Activated T-helper 9 cell treated with anti-CD3 and anti-CD28 coated beads, Interleukin-2, amount 50 U/mL, for 16 hours (primary cell): Measurements from ENCODE around the gene C12orf75.
"Not testable (repeated sequence)": the region's sequence is repeated elsewhere in the genome, so short reads cannot be mapped to it uniquely, and the experiment has no call there.

Source experiments
- DNase-seq: peaks from one replicate; pipeline ENCODE4 v3.0.0-alpha.2; 2020; ENCODE audit warnings: low read depth

Gene C12orf75

DNA sequence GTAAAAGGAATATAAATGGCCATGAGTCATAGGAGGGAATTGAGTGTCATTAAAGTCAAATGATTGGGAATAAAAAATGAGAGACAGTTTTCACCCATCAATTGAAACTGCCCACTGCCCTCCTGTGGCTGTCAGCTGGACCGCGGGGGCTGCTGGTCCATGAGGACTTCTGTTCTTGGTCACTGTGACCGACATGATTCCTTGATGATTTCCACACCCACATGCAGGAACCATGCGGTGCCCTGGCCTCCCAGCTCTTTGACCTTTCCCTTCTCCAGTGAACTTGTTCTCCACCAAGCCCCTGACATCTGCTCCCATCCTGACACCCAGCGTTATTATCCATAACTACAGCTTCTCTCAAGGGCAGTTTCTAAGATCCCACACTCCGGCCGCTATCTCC is 48.4 kb downstream of the C12orf75 start:
- DNase-seq = no peak

DNA sequence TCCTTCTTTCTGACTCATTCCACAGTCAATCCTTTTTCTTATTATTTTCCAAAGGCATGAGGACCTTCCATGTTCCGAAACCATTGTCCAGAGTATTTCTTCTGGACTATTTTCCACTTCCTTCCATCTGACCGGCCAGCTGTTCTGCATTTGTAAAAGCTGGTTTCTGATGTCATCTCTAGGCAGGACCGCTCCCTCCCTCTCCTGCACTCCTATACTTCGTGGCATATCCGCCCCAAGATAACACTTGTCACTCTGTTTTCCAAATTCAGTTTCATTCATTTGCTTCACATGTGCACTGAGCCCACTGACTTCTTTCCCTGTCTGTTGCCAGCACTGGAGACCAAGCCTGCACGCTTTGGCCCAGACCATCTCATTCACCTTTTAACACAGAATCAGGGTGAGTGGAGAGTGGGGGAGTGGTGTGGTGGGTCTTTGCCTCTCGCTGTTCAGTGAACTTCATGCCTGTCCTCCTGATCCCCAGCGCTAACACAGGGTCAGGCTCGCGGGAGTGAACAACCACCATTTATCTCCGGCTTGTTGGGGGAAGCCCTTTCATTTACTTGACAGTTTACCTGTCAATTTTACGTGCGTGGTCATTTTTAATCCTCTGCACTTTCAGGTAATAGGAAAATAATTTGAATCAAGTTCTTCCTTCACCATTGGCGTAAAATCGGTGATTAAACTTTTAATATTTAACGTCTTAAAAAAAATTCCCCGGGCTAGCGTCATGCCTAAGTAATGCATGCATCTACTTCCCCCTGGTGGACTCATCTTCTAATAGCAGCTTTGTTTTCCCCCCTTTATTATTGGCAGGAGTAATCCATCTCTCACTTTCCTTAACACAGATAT is 52.5 kb downstream of the C12orf75 start:
- no peak for DNase-seq

DNA sequence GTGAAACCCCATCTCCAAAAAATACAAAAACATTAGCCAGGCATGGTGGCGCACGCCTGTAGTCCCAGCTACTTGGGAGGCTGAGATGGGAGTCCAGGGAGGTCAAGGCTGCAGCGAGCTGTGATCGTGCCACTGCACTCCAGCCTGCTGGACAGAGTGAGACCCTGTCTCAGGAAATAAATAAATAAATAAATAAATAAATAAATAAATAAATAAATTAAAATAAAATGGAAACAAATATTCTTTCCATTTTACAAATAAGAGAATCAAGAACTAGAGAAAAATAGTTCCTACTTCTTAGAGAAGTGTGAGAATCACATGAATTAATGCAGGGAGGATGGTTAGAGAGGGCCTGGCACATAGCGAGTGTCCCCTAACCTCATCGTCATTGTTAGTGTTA is 53.7 kb downstream of the C12orf75 start:
- DNase-seq = no peak

DNA sequence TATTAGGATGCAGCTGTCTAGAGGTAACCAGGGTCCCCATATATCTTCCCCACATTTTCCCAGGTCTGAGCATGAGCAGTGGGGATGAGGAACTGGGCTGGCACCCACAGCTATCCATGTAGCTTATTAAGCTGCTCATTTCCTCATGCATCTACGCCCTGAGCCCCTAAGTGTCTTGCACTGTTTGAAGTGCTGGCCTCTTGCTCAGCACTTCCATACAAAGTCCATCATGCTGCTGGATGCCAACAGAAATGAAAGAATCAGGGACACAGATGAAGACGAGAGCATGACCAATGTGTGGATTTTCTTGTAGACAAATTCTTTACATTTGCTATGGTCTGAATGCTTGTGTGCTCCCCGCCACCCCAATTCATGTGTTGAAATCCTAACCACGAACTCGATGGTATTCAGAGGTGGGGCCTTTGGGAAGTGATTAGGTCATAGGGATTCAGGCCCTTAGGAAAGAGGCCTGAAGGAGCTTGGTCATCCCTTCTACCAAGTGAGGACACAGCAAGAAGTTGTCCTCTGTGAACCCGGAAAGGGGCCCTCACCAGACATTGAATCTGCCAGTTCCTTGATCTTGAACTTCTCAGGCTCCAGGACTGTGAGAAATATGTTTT is 54.5 kb downstream of the C12orf75 start:
- DNase-seq = no peak

DNA sequence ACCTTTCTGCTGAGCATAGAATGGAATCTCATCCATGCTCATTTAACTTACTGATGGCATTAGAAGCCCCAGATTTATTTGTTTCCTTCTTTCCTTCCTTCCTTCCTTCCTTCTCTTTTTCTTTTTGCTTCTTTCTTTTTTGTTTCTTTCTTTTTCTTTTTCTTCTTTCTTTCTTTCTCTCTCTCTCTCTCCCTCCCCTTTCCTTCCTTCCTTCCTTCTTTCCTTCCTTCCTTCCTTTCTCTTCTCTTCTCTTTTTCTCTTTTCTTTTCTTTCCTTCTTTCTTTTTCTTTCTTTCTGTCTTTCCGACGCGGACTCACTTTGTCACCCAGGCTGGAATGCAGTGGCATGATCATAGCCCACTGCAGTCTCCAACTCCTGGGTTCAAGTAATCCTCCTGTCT is 55.9 kb downstream of the C12orf75 start:
- no peak for DNase-seq

DNA sequence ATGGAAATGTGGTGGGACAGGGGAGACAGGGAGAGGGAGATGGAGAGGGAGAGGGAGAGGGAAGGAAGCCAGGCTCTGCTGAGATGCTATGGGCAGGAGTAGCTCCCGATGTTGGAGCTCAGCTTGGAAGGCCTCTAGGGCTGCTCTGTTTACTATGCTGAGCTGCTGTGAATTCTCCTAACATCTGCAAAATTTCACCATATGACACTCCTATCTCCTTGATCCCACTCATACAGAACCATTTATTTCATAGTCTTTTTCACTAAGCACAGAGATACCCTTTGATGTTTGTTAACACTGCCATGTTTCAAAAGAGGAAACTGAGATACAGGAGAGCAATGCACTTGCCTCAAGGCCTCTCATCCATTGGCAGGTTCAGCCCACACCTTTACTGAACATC is 60.7 kb downstream of the C12orf75 start:
- DNase-seq = no peak

DNA sequence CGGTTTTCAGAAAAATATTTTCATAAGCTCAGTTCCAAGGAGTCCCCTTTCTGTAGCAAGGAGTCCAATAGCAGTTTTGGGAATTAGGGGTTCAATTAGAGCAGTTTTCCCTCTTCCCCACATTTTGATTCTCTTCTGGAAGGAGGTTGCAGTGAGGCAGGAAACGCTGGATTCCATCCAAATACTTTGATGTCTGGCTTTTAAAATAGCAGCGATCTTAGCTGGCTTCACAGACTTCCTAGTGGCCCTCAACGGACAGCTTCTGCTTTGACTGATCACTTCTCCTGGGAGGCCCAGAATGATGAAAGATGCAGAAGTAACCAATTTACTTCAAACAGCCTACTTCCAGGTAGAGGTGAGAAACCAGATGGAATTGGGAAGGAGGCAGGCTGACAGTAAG is 63.1 kb downstream of the C12orf75 start:
- no peak for DNase-seq

DNA sequence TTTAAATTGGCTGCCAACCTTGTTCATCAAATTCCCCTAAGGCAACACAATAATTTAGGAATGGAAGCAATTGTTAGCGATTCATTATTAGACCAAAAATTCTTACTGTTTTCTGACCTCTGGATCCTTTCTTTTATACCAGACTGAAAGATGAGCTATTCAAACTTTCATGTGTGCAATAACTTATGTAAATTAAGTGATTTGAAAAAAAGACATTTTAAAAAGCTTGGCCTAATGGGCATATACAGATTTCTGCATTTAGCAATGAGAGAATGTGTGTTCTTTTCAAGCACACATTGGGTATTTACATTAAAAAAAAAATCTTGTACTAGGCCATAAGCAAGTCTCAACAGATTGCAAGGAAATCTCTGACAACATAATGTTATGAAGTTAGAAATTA is 65.5 kb downstream of the C12orf75 start:
- no peak for DNase-seq

DNA sequence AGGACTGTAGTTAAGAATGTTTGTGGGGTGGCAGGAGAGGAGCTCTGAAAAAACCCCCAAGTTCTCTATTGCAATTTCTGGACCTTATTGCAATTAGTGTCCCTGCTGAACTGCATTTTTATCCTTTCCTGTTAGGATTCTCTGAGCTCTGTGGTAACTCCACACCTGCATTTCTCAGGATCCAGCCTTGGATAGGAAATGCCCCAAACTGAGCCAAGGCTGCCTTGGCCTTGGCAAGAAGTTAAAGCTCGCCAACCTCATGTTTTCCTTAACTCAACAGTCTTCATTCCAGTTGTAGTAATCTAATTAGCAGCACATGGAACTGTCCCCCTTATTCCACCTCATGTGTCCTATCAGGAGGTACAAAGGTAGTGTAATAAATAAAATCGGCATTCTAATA is 66.5 kb downstream of the C12orf75 start:
- DNase-seq = no peak

DNA sequence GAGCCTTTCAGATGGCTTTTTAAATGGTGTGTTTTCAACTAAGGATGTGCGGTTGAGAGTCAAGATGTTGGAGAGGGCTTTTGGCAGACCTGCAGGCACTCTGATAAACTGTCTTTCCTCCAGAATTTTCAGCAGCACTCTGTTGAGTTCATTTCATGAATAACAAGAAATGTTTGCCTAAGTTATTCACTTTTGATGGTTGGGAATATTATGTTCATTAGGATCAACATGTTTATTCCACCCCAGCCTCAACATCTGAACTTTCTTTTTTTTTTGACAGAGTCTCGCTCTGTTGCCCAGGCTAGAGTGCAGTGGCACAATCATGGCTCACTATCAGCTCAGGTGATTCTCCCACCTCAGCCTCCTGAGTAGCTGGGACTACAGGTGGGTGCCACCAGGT is 68.4 kb downstream of the C12orf75 start:
- DNase-seq = no peak

DNA sequence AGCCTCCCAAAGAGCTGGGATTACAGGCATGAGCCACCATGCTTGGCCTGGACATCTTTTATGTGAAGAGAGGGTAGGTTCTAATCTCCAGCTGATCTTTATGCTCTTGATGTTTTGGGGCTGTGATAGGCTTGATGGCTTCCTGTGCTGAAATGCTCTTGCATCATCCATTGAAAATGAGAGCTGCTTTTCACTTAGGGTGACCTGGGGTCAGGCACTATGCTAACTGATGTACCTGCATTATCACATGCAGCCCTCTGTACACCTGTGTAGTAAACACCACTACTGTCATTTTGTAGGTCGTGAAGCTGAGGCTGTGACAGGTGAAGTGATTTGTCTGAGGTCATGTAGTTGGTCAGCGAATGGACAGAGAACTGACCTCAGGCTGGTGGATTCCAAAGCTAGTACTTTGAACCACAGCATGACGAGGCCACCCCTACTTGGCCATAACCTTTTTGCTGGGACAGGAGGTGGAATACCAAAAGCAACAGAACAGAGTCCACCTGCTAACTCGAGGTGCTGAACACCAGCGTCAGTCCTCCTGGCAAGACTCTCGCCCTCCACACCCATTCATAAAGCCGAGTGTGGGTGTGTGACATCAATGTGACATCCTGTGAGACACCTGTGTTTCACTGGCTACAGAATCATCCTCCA is 69.1 kb downstream of the C12orf75 start:
- no peak for DNase-seq

DNA sequence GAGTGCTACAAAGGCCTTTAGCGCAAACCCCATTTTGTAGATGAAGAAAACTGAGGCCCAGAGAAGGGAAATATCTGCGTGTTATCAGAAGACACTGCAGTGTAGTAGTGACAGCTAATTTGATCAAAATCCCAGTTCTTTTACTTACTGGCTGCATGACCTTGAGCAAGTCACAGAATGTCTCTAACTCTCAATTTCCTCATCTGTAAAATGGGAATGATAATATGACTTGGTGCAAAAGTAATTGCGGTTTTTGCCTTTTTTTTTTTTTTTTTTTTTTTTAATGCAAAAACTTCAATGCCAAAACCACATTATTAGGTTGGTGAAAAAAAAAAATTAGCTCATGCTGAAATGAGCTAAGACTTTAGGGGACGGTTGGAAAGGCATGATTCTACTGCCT is 69.7 kb downstream of the C12orf75 start:
- no peak for DNase-seq

DNA sequence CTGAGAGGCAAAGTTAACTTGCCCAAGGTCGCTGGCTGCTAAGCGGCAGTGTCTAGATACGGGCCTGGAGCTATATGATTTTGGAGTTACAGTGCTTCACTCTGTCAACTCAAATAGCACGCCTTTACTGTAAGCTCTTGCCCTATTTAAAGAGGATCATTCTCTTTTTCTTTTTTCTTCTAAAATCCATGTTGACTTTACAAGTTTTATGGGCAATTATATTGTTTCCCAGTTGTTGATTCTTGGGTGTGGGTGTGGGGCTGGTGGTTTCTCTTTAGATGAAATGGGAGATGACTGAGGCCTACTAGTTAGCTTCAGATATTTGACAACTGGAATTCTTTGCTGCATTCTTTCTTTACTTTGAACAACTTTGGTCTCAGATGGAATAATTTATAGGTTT is 70.7 kb downstream of the C12orf75 start:
- no peak for DNase-seq

DNA sequence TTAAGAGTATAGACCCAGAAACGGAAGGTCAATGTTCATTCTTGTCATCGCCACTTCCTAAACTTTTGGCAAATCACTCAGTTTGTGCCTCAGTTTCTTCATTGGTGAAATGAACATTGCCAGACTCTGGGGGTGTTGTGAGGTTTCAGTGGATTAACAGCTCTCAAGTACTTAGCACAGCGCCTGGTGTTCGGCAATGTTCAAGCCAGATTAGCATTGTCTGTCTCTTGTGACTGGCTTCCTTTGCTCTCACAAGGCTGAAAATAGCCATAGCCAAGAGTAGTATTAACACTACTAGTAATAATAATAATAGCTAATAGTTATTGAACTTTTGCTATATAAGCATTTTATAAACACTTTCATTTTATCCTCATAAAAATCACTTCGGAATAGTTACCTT is 71.9 kb downstream of the C12orf75 start:
- no peak for DNase-seq

DNA sequence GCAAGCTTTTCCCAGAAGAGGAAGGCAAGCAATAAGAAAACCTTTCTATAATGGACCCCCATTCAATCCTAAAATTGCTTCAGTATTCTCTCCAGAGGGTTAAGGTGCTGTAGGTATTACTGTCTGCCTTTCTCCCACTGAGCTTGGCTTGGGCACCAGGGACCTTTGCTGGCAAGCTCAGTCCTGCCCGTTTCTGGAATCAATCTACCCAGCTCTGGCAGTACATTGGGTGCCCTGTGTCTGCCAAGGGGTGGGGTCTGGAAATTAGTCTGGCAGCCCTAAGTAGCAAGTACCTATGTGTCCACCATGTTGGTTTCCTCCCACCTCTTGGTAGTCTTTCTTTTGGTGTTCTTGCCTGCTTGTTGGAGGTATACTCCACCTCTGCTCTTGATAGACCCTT is 72.6 kb downstream of the C12orf75 start:
- DNase-seq = no peak

DNA sequence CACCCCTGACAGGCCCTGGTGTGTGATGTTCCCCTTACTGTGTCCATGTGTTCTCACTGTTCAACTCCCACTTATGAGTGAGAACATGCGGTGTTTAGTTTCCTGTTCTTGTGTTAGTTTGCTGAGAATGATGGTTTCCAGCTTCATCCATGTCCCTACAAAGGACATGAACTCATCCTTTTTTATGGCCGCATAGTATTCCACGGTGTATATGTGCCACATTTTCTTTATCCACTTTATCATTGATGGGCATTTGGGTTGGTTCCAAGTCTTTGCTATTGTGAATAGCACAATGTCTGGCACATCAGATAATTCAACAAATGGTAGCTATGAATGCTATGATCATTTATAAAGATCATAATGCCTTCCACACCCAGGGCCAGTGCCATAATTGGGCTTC is 73.6 kb downstream of the C12orf75 start:
- DNase-seq = not testable (repeated sequence)

DNA sequence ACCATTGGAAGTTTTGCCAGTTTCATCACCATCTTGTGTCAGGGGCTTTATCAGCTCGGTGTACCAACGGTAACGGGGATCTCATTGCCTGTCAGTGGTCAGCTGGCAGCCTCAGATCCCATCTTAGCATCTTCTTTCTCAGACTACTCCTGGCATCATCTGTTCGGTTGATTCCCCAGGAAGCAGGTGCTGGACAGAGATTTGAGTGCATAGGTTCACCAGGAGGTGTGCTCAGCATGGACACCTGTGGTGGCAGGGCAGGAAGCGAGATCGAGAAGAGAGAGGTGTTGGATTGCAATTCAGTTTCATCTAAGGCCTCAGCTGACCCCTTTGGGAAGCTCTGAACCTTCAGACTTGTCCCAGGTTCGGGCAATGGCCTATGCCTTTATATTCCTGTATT is 76.0 kb downstream of the C12orf75 start:
- DNase-seq = no peak

DNA sequence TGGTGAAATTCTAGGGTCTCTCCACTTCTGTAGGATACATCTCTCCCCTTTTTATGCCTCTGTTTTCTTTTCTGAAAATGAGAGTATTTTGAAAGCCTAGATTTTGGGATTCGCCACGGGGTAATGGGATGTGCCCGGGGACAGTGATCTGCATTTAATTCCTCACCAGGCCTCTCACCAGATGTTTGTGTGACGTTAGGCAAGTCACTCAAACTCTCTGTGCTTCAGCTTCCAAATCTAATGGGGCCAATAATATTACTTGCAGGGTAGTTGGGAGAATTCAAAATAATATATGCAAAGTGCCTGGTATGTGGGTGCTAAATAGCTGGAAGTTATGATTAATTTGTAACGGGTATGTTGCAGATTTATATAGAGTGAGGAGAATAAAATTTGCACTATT is 78.8 kb downstream of the C12orf75 start:
- DNase-seq = no peak

DNA sequence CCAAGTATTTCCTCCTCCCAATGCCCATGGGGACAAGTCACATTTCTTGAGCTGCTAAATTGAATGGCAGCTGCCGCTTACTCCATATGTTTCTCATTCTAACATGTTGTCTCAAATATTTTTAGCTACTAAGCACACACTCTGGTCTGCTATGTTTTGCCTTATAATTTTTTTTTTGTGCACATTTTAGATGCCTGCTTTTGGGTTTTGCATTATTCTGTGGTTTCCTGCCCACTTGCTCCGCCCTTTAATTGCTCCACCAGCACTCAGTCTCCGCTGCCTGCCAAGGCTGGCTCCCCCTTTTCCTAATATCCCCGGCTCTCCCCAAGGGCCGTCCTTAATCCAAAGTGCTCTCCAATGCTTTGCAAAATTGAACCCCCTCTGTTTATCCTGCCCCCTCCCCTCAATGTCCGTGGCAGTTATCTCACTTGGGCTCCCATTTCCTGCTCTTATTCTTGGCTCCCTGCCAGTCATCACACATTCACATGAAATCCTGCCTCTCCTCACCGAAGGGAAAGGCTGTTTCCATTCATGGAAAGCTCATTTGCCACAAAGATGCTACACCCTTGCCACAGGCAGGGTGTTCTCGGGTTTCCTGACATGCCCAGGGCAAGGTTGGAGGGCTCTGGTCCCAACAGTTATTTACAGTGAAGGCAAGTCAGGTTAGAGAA is 79.4 kb downstream of the C12orf75 start:
- DNase-seq = no peak

DNA sequence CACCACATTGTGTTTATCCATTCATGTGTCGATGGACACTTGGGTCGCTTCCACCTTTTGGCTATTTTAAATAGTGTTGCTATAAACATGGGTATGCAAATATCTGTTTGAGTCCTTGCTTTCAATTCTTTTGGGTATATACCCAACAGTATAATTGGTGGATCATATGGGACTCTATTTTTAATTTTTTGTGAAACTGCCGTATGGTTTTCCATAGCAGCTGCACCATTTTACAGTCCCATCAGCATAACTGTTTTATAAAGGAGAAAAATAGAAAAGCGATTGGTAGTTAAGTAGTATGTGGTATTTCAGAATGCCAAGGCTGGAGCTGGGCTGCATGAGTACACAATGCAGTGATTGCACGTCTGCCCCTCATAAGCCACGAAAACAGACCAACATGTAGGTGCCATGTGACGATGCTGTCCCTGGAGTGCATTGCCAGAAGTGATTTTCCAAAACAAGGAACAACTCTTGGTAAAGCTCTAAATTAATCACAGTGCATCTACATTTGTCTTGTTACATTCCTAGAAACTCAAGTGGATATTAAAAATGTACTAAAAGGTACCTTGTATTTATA is 83.5 kb downstream of the C12orf75 start:
- DNase-seq = no peak

DNA sequence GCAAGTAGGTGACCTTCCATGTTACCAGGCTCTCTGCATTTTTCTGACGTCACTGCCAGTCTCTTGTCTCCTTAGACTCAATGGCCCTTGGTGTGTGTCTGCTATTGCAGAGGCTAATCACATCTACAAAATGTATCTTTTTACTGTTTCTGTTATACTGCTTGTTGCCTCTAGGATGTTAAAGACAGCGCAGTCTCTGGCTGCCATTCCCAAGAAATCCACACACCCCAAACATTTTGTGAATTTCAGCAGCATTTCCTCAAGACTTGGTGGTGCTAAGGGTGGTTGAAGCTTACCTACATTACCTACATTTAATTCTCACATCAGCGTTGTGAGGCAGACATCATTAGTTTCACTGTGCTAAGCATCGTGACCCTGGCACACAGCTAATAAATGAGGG is 87.2 kb downstream of the C12orf75 start:
- no peak for DNase-seq

DNA sequence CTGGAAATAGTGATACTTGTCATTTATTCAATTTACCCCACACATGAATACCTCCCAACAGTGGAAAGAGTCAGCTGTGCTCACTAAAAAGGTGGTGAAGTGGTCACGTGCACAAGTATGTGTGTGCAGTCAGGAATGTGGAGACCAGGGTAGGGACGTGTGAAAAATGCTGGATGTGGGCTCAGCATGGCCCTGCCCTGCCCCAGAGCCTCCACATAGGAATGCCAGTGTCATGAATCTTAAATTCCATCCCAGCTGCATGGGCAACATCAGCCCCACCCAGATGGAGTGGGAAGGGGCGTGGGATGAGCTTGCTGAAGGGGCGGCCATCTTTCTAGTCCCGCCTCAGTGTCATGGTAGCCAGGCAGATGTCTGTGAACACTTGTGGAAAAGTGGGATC is 87.7 kb downstream of the C12orf75 start:
- no peak for DNase-seq
